Neuron (in vitro differentiated cells): ENCODE data around the gene PDGFRB.

Experiments used
- H2AFZ ChIP-seq: one replicate; pipeline ENCODE4 v1.6.1; 2013; ENCODE audit warnings: low read depth, mild to moderate bottlenecking, inconsistent platforms, low read length, moderate library complexity
- H3K27me3 ChIP-seq: one replicate; pipeline ENCODE4 v1.6.1; 2013; ENCODE audit warnings: low read length; ENCODE audit not compliant: insufficient read depth
- H3K36me3 ChIP-seq: one replicate; pipeline ENCODE4 v1.6.1; 2013; ENCODE audit warnings: low read length; ENCODE audit not compliant: insufficient read depth
- H3K4me1 ChIP-seq: one replicate; pipeline ENCODE4 v1.6.1; 2013; ENCODE audit warnings: low read length; ENCODE audit not compliant: insufficient read depth
- H3K4me3 ChIP-seq: 2 replicates; pipeline ENCODE4 v1.5.1; 2013; ENCODE audit warnings: mild to moderate bottlenecking, low read length, moderate library complexity
- H3K9me3 ChIP-seq: one replicate; pipeline ENCODE4 v1.6.1; 2013; ENCODE audit warnings: low read length

PDGFRB gene

GRCh38 chr5:150078802-150079689, 76.6 kb downstream of the PDGFRB start:
- H3K9me3 ChIP-seq = no peaks in the 10 kb centered on the region
- H3K27me3 ChIP-seq = peaks cover 15% of the 10 kb centered on the region
- no peak overlapping the region for H3K4me3 ChIP-seq
- peaks cover 11% of the 10 kb centered on the region for H3K4me1 ChIP-seq
- no peaks in the 10 kb centered on the region for H3K36me3 ChIP-seq
- H2AFZ ChIP-seq = no peak overlapping the region

- H3K4me3 ChIP-seq = no peak overlapping the region
- H3K4me1 ChIP-seq = peaks cover 11% of the 10 kb centered on the region
- H3K9me3 ChIP-seq = no peaks in the 10 kb centered on the region
- no peaks in the 10 kb centered on the region for H3K36me3 ChIP-seq
- no peak overlapping the region for H2AFZ ChIP-seq
- H3K27me3 ChIP-seq = peaks cover 15% of the 10 kb centered on the region
These were observed 77.4 kb downstream of the PDGFRB start for GRCh38 chr5:150077996-150078801.

- Histone ChIP-seq H3K27me3 (peaks cover 15% of the 10 kb centered on the region), H2AFZ (no peak overlapping the region), H3K4me1 (peaks cover 7% of the 10 kb centered on the region), H3K9me3 (no peaks in the 10 kb centered on the region), H3K4me3 (no peak overlapping the region), H3K36me3 (no peaks in the 10 kb centered on the region)
These were observed 78.6 kb downstream of the PDGFRB start for GRCh38 chr5:150077060-150077459.

- peaks cover 15% of the 10 kb centered on the region for H3K27me3 ChIP-seq
- H3K4me1 ChIP-seq = no peaks in the 10 kb centered on the region
- H3K9me3 ChIP-seq = no peaks in the 10 kb centered on the region
- no peak overlapping the region for H2AFZ ChIP-seq
- H3K36me3 ChIP-seq = no peaks in the 10 kb centered on the region
- no peak overlapping the region for H3K4me3 ChIP-seq
These were observed 79.8 kb downstream of the PDGFRB start for GRCh38 chr5:150075806-150076205.

- Histone ChIP-seq H3K36me3 (no peaks in the 10 kb centered on the region), H3K4me3 (no peak overlapping the region), H3K27me3 (peaks cover 10% of the 10 kb centered on the region), H3K4me1 (no peaks in the 10 kb centered on the region), H2AFZ (no peak overlapping the region), H3K9me3 (no peaks in the 10 kb centered on the region)
These were observed 80.4 kb downstream of the PDGFRB start for GRCh38 chr5:150075233-150075632.

- Histone ChIP-seq H3K9me3 (no peaks in the 10 kb centered on the region), H3K4me3 (no peak overlapping the region), H3K27me3 (peaks cover 8% of the 10 kb centered on the region), H2AFZ (no peak overlapping the region), H3K36me3 (no peaks in the 10 kb centered on the region), H3K4me1 (no peaks in the 10 kb centered on the region)
These were observed 82.0 kb downstream of the PDGFRB start for GRCh38 chr5:150073677-150074076.

GRCh38 chr5:150073086-150073625, 82.5 kb downstream of the PDGFRB start:
- peaks cover 11% of the 10 kb centered on the region for H3K27me3 ChIP-seq
- no peaks in the 10 kb centered on the region for H3K9me3 ChIP-seq
- no peak overlapping the region for H3K4me3 ChIP-seq
- no peaks in the 10 kb centered on the region for H3K4me1 ChIP-seq
- no peaks in the 10 kb centered on the region for H3K36me3 ChIP-seq
- no peak overlapping the region for H2AFZ ChIP-seq

GRCh38 chr5:150070821-150071220, 84.8 kb downstream of the PDGFRB start:
- Histone ChIP-seq H3K4me3 (no peak overlapping the region), H3K36me3 (no peaks in the 10 kb centered on the region), H3K4me1 (no peaks in the 10 kb centered on the region), H3K27me3 (peaks cover 16% of the 10 kb centered on the region), H2AFZ (no peak overlapping the region), H3K9me3 (no peaks in the 10 kb centered on the region)

GRCh38 chr5:150069672-150070627, 85.7 kb downstream of the PDGFRB start:
- H3K4me3 ChIP-seq = no peak overlapping the region
- H3K9me3 ChIP-seq = no peaks in the 10 kb centered on the region
- H3K4me1 ChIP-seq = no peaks in the 10 kb centered on the region
- no peak overlapping the region for H2AFZ ChIP-seq
- no peaks in the 10 kb centered on the region for H3K36me3 ChIP-seq
- H3K27me3 ChIP-seq = peaks cover 16% of the 10 kb centered on the region

- Histone ChIP-seq H3K4me1 (no peaks in the 10 kb centered on the region), H3K27me3 (peaks cover 16% of the 10 kb centered on the region), H3K36me3 (no peaks in the 10 kb centered on the region), H3K4me3 (no peak overlapping the region), H3K9me3 (no peaks in the 10 kb centered on the region), H2AFZ (no peak overlapping the region)
These were observed 86.5 kb downstream of the PDGFRB start for GRCh38 chr5:150068961-150069645.

- Histone ChIP-seq H2AFZ (no peak overlapping the region), H3K4me3 (no peak overlapping the region), H3K9me3 (no peaks in the 10 kb centered on the region), H3K36me3 (no peaks in the 10 kb centered on the region), H3K4me1 (no peaks in the 10 kb centered on the region), H3K27me3 (peaks cover 16% of the 10 kb centered on the region)
These were observed 87.2 kb downstream of the PDGFRB start for GRCh38 chr5:150068472-150068871.

- Histone ChIP-seq H3K4me1 (no peaks in the 10 kb centered on the region), H3K4me3 (no peak overlapping the region), H3K9me3 (no peaks in the 10 kb centered on the region), H3K27me3 (peaks cover 16% of the 10 kb centered on the region), H3K36me3 (no peaks in the 10 kb centered on the region), H2AFZ (no peak overlapping the region)
These were observed 87.6 kb downstream of the PDGFRB start for GRCh38 chr5:150068071-150068470.
